ENCODE data around the gene DPP10.

DNA sequence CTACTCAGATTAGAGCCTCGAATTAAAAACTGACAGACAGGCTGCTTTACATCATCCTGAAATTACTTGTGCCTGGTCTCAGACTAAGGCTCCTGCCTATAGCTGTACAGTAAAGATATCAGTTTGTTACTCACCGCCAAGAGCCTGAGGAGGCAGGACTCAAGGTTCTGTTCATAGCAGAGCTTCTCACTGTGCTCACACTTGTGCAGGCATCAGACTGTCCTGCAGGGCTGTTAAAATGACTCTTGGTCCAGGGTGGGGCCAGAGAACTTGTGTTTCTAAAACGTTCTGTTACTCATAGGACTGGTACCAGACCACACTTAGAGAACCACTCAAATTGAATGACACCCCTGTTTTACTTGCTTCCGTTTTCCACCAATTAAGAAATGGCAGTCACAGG is 310.0 kb downstream of the DPP10 start:
- TF ChIP-seq, protein P1, sequence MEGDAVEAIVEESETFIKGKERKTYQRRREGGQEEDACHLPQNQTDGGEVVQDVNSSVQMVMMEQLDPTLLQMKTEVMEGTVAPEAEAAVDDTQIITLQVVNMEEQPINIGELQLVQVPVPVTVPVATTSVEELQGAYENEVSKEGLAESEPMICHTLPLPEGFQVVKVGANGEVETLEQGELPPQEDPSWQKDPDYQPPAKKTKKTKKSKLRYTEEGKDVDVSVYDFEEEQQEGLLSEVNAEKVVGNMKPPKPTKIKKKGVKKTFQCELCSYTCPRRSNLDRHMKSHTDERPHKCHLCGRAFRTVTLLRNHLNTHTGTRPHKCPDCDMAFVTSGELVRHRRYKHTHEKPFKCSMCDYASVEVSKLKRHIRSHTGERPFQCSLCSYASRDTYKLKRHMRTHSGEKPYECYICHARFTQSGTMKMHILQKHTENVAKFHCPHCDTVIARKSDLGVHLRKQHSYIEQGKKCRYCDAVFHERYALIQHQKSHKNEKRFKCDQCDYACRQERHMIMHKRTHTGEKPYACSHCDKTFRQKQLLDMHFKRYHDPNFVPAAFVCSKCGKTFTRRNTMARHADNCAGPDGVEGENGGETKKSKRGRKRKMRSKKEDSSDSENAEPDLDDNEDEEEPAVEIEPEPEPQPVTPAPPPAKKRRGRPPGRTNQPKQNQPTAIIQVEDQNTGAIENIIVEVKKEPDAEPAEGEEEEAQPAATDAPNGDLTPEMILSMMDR (IDR thresholded peaks at IDR 0.05) = no peak
- no peak for TF ChIP-seq POLR2A (IDR thresholded peaks at IDR 0.05)

Data from esophagus squamous epithelium (tissue), 4 donors.